GM19025 (cell line): ENCODE data around the gene CBX8.

Experiments
- ATAC-seq: cut with Tn5 transposase; IDR thresholded peaks from one replicate; pipeline ENCODE4 v1.9.1; 2021; ENCODE audit warnings: mild to moderate bottlenecking, low read depth, moderate library complexity; ENCODE audit not compliant: unreplicated experiment

Gene CBX8

GRCh38 chr17:79795795-79796443 is 958 bp downstream of the CBX8 start:
- ATAC-seq = no peak

- no peak for ATAC-seq
These were observed 2.0 kb downstream of the CBX8 start for GRCh38 chr17:79794659-79795511.

- ATAC-seq = no peak
These were observed 3.0 kb downstream of the CBX8 start for GRCh38 chr17:79793924-79794304.

GRCh38 chr17:79792984-79793923 is 3.6 kb downstream of the CBX8 start:
- no peak for ATAC-seq

GRCh38 chr17:79792341-79792871 is 4.5 kb downstream of the CBX8 start:
- no peak for ATAC-seq

- no peak for ATAC-seq
These were observed 5.1 kb downstream of the CBX8 start for GRCh38 chr17:79791735-79792161.

GRCh38 chr17:79790805-79791734 is 5.8 kb downstream of the CBX8 start:
- ATAC-seq = no peak

- no peak for ATAC-seq
These were observed 6.7 kb downstream of the CBX8 start for GRCh38 chr17:79789943-79790804.

- ATAC-seq = no peak
These were observed 7.6 kb downstream of the CBX8 start for GRCh38 chr17:79788989-79789942.

GRCh38 chr17:79788455-79788854 is 8.4 kb downstream of the CBX8 start:
- no peak for ATAC-seq

- ATAC-seq = no peak
These were observed 9.8 kb downstream of the CBX8 start for GRCh38 chr17:79786930-79787643.

- ATAC-seq = no peak
These were observed 10.7 kb downstream of the CBX8 start for GRCh38 chr17:79785900-79786810.

GRCh38 chr17:79785017-79785899 is 11.6 kb downstream of the CBX8 start:
- no peak for ATAC-seq

- no peak for ATAC-seq
These were observed 12.4 kb downstream of the CBX8 start for GRCh38 chr17:79784353-79785016.
